NOMO-1 treated with DMSO at 0.1 percent for 48 hours (cell line): Measurements from ENCODE around the gene NPC1.
"Not testable (repeated sequence)": the region's sequence is repeated elsewhere in the genome, so short reads cannot be mapped to it uniquely, and the experiment has no call there.

ENCODE experiments used
- DNase-seq: peaks from one replicate; lab custom pipeline; 2025; ENCODE audit not compliant: unreplicated experiment; lab: John Stamatoyannopoulos, UW

NPC1 gene

DNA sequence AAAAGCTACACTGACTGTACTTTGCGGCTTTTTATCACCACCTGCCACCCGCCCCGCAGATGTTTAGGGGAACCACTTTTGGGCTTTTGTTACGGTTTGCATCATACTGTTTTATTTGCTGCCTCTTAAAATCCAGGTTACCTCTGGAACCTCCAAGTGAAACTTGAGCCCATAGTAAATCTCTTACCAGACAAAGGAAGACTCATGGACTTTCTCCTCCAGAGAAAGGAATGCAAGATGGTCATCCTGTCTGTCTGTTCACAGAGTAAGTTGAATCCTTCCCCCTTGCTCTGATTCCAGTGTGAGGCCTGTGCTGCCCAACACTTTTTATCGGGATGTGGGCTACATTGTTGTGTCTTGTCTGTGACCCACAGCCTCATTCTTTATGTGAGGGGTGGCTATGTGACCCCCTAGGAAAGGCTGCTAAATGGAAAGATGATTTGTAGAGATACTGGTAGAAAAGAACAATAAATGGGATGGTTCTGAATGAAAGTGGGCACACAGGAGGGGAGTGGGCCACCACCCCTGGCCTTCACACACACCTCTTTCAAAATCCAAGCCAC is 59.7 kb downstream of the NPC1 start:
- no peak for DNase-seq

DNA sequence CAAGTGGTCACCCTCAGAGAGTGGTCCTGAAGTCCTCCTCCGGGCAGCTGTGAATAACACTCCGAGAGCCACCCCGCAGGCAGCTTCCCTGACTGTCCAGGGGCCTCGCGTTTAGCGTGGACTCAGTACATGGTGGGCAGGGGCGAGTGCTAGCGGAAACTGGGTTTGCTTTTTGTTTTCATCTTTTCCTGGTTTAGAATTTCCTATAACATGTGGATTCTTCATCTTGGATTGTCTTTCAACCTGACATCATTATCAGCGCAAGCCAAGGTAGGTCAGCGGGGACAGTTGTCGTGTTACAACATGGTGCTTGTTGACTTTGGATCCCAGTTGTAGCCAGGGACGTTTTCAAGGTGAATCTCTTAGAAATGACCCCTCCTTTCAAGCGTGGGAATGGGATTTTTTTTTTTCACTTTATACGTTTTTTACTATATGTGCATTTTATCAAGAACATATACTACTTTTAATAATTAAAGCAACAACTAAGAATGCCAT is 62.0 kb downstream of the NPC1 start:
- DNase-seq, result no peak

GRCh38 chr18:23523429-23524212 is 62.7 kb downstream of the NPC1 start:
- peak; percentile 82 for DNase-seq

DNA sequence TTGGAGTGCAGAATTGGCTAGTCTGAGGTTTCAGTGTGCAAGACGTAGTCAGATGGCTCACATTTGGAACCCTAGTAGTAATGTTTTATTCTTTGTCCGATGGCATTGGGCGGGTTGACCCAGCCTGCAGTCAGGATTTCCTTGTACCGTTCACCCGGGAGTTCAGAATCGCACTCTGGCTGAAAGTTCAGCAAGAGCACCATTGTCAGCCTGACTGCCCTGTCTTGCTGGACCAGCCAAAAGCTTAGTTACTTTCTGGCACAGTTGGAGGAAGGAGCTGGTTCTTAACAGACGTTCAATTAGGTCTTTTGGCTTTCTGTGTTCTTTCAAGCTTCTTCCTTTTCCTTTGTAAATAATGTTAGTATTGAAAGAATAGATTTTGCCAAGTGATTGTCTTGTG is 64.4 kb downstream of the NPC1 start:
- no peak for DNase-seq

DNA sequence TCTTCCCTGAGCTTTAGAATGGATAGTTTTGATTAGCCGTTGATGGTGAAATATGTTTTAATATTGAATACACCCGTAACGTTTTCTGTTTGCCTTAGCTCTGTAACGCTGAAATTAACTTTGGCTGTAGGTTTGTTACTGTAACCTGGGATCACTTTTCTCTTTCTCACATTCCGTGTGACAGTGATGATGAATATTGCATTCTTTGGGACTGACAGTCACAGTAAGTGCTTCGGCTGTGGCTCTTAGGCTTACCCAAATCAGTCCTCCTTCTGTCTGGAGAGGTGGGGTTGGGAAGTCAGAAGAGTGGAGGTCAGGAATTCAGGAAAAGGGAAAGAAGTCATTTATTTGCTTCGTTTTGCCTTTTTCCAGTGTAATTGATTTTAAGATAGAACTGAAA is 65.0 kb downstream of the NPC1 start:
- no peak for DNase-seq

GRCh38 chr18:23519734-23520133 is 66.6 kb downstream of the NPC1 start:
- DNase-seq, result no peak

DNA sequence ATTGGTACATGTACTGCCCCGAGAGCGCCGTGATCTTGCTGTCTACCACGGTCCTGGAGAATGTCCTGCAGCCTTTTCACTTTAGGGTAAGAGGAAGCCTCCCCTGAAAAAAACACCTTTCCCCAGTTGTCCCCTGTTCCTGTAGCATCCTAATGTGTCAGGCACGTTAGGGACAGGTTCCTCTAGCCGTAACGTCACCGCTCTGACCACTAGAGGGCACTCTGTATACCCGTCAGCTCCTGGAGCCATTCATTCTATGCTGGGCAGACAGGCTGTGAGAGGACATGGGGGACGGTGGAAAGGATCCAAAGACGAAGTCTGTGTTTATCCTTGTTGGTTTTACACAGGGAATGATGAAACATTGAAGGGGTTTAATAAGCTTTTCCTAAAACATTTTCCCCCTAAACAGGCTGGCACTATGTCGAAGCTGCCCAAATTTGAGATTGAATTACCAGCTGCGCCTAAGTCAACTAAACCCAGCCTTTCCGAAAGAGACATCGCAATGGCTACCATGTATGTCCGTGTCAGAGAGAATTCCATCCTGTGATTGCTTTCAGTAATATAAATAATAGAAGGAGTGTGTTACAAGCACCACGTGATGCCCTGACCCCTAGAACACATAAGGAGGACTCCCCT is 70.3 kb downstream of the NPC1 start:
- DNase-seq, result peak; percentile 64

DNA sequence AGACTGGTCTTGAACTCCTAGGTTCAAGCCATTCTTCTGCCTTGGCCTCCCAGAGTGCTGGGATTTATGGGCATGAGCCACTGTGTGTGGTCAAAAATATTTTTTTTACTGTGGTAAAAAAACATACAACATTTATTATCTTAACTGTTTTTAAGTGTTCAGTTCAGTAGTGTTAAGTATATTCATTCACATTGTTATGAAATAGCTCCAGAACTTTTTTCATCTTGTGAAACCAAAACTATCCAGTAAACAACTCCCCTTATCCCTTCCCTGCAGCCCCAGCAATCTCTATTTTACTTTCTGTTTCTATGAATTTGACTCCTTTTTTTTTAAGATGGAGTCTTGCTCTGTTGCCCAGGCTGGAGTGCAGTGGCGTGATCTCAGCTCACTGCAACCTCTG is 73.7 kb downstream of the NPC1 start:
- DNase-seq, result no peak

GRCh38 chr18:23512216-23512615 is 74.1 kb downstream of the NPC1 start:
- DNase-seq, result not testable (repeated sequence)

- not testable (repeated sequence) for DNase-seq
Observed at GRCh38 chr18:23510923-23511322, 75.4 kb downstream of the NPC1 start.

GRCh38 chr18:23506393-23506792 is 79.9 kb downstream of the NPC1 start:
- no peak for DNase-seq

- DNase-seq, result no peak
Observed at GRCh38 chr18:23504720-23505119, 81.6 kb downstream of the NPC1 start.

DNA sequence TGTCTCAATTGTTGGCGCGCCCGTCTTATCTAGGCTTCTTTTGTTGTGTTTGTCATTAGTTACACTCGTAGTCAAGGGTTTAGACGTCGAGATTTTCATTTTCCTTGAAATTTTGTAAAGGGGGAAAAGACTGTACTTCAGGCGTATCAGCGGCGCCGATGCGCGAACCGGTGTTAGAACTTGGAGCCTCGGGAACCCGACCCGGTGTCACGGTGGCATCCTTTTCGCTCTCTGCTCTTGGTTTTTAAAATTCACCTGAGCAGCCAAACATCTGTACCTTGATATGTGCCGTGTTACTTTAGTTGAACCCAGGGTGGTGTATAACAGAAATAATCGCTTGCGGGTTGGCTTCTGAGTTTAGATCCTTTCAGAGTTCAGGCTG is 82.4 kb downstream of the NPC1 start:
- DNase-seq, result no peak

- peak; percentile 76 for DNase-seq
Observed at GRCh38 chr18:23503038-23503962, 83.0 kb downstream of the NPC1 start, which contains the start of gene RMC1. Gene RMC1 (plus strand): TSS chr18:23503511. CDS start chr18:23503619, 108 bp downstream.

- no peak for DNase-seq
Observed at GRCh38 chr18:23502516-23503037, 83.7 kb downstream of the NPC1 start.

DNA sequence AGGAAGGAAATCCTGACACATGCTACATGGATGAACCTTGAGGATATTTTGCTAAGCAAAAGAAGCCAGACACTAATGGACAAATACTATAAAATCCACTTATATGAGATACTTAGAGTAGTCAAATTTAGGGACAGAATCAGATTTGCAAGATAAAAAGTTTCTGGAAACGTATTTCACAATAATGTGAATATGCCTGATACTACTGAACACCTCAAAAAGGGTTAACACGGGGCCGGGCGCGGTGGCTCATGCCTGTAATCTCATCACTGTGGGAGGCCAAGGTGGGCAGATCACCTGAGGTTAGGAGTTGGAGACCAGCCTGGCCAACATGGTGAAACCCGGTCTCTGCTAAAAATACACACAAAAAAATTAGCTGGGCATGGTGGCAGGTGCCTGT is 84.7 kb downstream of the NPC1 start:
- DNase-seq, result no peak

GRCh38 chr18:23499291-23499781 is 87.0 kb downstream of the NPC1 start:
- peak; percentile 48 for DNase-seq

DNA sequence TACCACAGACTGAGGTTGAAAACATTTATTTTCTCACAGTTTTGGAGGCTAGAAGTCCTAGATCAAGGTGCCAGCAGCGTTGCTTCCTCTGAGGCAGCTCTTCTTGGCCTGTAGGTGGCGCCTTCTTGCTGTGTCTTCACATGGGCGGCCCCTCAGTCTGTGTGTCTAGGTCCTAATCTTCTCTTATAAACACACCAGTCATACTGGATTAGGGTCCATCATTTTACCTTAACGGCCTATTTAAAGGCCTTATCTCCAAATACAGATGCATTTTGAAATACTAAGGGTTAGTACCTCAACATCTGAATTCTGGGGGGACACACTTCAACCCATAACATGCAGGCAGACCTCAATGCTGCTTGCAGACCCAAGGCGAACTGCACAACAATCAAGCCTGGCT is 87.4 kb downstream of the NPC1 start:
- DNase-seq, result peak; percentile 86

GRCh38 chr18:23498117-23498516 is 88.2 kb downstream of the NPC1 start:
- DNase-seq, result peak; percentile 67

- no peak for DNase-seq
Observed at GRCh38 chr18:23495723-23496440, 90.4 kb downstream of the NPC1 start.
